K562 (cell line): ENCODE results near the gene UBE2V1. TPM values are rescaled to one million over a fixed set of nuclear protein-coding genes. Genes with fewer than 3 reads are reported as not detected.

Experiments used
- ADNP ChIP-seq: fragments of 200-800 bp; sonication (Bioruptor generic); IDR thresholded peaks from 2 replicates; pipeline ENCODE4 v1.6.1; 2016; ENCODE audit warnings: missing genetic modification characterization, missing compliant biosample characterization
- CBX1 ChIP-seq: sonication (generic); IDR thresholded peaks from 2 replicates; pipeline ENCODE4 v1.6.1; 2016; ENCODE audit warnings: antibody characterized with exemption, low read depth, mild to moderate bottlenecking
- KDM1A ChIP-seq, 2 experiments: fragments of 450-650 bp; IDR thresholded peaks; 2 replicates each; pipeline ENCODE4 v1.6.1; 2016; ENCODE audit warnings: mild to moderate bottlenecking in 2 of 2
- NEUROD1 ChIP-seq: fragments of 150-350 bp; IDR thresholded peaks from 2 replicates; pipeline ENCODE4 v1.6.1; 2014; ENCODE audit warnings: borderline replicate concordance, low read length, low read depth; ENCODE audit not compliant: partially characterized antibody
- PCBP1 ChIP-seq: fragments of 200-400 bp; formaldehyde crosslinking; IDR thresholded peaks from 2 replicates; pipeline ENCODE4 v1.6.1; 2018; ENCODE audit warnings: mild to moderate bottlenecking, low read depth, low read length; ENCODE audit not compliant: poor library complexity, severe bottlenecking
- RBM25 ChIP-seq: fragments of 200-400 bp; formaldehyde crosslinking; IDR thresholded peaks from 2 replicates; pipeline ENCODE4 v1.6.1; 2018; ENCODE audit warnings: low read length, low read depth, moderate library complexity; ENCODE audit not compliant: severe bottlenecking
- RNF2 ChIP-seq: sonication (generic); IDR thresholded peaks from 2 replicates; pipeline ENCODE4 v1.6.1; 2016
- ZFP36 ChIP-seq: fragments of 150-350 bp; IDR thresholded peaks from 2 replicates; pipeline ENCODE4 v1.6.1; 2018; ENCODE audit warnings: low read length, low read depth; ENCODE audit not compliant: partially characterized antibody
- ZFX ChIP-seq: sonication (generic); formaldehyde crosslinking; IDR thresholded peaks from 2 replicates; pipeline ENCODE4 v1.8.0; 2022; ENCODE audit warnings: mild to moderate bottlenecking, missing genetic modification reagents, moderate library complexity
- ZKSCAN1 ChIP-seq: fragments of 150-350 bp; IDR thresholded peaks from 2 replicates; pipeline ENCODE4 v1.6.1; 2016; ENCODE audit warnings: low read depth, low read length
- ZNF592 ChIP-seq: fragments of 450-650 bp; IDR thresholded peaks from 2 replicates; pipeline ENCODE4 v1.6.1; 2017; ENCODE audit warnings: antibody characterized with exemption, mild to moderate bottlenecking
- polyA plus RNA-seq, 8 experiments: library from polyadenylated mRNA; depleted of rRNA in 4 of 8; stranded (reverse) in 5 of 8; unstranded in 3 of 8; fragments of >200 nt; fragmentation: Nextera tagmentation in 2 of 8; fragmentation: Illumina TruSeq in 1 of 8; extraction: Ambion mirVana in 2 of 8; extraction: Trizol in 1 of 8; gene quantifications; 2 replicates each; pipeline versions ENCODE4 v1.2.1 to v1.2.3, GENCODE V29; 2011 to 2014; ENCODE audit warnings: inconsistent platforms in 1 of 8, missing spikeins in 1 of 8
- total RNA-seq, 7 experiments: library from RNA; depleted of rRNA in 6 of 7; stranded (reverse); fragments of >200 nt in 6 of 7; fragmentation: Illumina TruSeq in 2 of 7; extraction: Trizol in 2 of 7; gene quantifications; 2 replicates each; pipeline versions ENCODE4 v1.2.1 to v1.2.3, GENCODE V29; 2011 to 2021; ENCODE audit warnings: low replicate concordance in 1 of 7

Gene UBE2V1
- total and polyA plus RNA-seq, 9 of the 15 experiments (the other 6 are each of a cell fraction or from before 2014, with no cell fraction given): 93.0 to 357 (median 119) TPM

DNA sequence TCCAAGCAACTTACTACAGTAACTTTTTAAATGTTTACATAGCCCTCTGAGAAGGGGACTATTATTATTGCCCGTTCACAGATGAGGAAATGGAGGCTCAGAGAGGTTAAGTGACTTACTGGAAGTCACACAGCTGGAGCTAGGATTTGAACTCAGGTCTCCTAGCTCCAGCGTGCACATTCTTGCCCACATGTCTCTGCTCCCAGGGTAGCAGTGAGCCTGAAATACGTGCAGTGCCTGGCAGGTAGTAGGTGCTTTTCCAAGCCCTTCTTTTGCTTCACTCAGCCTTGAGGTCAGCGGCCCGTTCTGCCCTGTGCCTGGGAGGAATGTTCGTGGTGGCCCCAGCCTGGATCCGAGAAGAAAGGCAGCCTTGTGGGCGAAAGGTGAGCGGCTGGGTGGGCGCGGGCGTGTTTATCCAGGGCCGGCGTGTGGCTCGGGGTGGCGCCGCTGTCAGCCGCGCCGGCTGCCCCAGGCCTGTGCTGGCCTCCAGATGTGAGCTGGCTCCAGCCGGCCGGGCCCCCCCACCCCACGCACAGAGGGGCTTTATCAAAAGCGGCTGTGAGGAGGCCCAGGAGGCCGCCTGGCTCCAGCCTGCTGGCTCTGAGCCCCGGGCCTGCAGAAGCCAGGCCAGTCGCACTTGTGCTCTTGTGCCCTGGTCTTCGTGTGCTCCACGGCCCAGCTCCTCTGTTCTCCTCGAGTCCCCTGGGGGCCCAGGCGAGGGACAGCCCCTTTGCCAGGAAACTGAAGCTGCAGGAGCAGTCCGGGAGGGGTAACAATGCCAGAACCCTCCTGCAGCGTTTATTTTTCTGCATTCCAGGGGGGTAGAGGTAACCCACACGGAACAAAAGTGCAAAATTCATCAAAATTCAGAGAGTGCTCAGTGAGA lies 58.1 kb downstream of the UBE2V1 start (continued):
- TF ChIP-seq ZNF592: 0 out of 2 replicates have a peak, but pooled peaks have one; percentile 31
- TF ChIP-seq ZKSCAN1: peak; percentile 51; the same call in 1 of the 2 replicates
- TF ChIP-seq PCBP1: no peak
- TF ChIP-seq KDM1A (IDR thresholded peaks at IDR 0.05): peak; percentile 69 to 85; a peak in 3 of 4 replicates
- TF ChIP-seq CBX1: peak; percentile 84; the same call in 1 of the 2 replicates
- TF ChIP-seq NEUROD1: no peak
- peak; percentile 89 for TF ChIP-seq RBM25
- peak; percentile 93 for TF ChIP-seq ZFP36
- TF ChIP-seq RNF2: no peak
- peak; percentile 22; the same call in 1 of the 2 replicates for TF ChIP-seq ZFX (CRISPR knock-in tag)
- peak; percentile 72 for TF ChIP-seq ADNP
